ENCODE measurements around the gene OSBP.
"Not testable (repeated sequence)": the region's sequence is repeated elsewhere in the genome, so short reads cannot be mapped to it uniquely, and the experiment has no call there.

OSBP gene

GRCh38 chr11:59615637-59616395 is at the start of gene OSBP:
Gene OSBP (minus strand): TSS chr11:59615774. CDS start chr11:59615664, 110 bp downstream.
- DNase-seq = peak; percentile 100

GRCh38 chr11:59660621-59661020 is 45.0 kb upstream of the OSBP start:
- DNase-seq = no peak

- no peak for DNase-seq
Measured at GRCh38 chr11:59659981-59660380, 44.4 kb upstream of the OSBP start.

- DNase-seq = no peak
Measured at GRCh38 chr11:59658036-59658435, 42.5 kb upstream of the OSBP start.

GRCh38 chr11:59654893-59655292 is 39.3 kb upstream of the OSBP start:
- no peak for DNase-seq

- DNase-seq = no peak
Measured at GRCh38 chr11:59647245-59647980, 31.8 kb upstream of the OSBP start.

- DNase-seq = no peak
Measured at GRCh38 chr11:59644528-59644927, 29.0 kb upstream of the OSBP start.

GRCh38 chr11:59643390-59643789 is 27.8 kb upstream of the OSBP start:
- DNase-seq = no peak

- no peak for DNase-seq
Measured at GRCh38 chr11:59641156-59641555, 25.6 kb upstream of the OSBP start.

- no peak for DNase-seq
Measured at GRCh38 chr11:59630493-59630892, 14.9 kb upstream of the OSBP start.

GRCh38 chr11:59629996-59630395 is 14.4 kb upstream of the OSBP start:
- no peak for DNase-seq

- DNase-seq = not testable (repeated sequence)
Measured at GRCh38 chr11:59626969-59627368, 11.4 kb upstream of the OSBP start.

GRCh38 chr11:59625703-59626102 is 10.1 kb upstream of the OSBP start:
- no peak for DNase-seq

- DNase-seq = no peak
Measured at GRCh38 chr11:59617876-59618275, 2.3 kb upstream of the OSBP start.

- DNase-seq = no peak
Measured at GRCh38 chr11:59616396-59616982, 915 bp upstream of the OSBP start.

- no peak for DNase-seq
Measured at GRCh38 chr11:59615120-59615636, 396 bp downstream of the OSBP start.

- no peak for DNase-seq
Measured at GRCh38 chr11:59614277-59615119, 1.1 kb downstream of the OSBP start.

- DNase-seq = peak; percentile 23
Measured at GRCh38 chr11:59611570-59612565, 3.7 kb downstream of the OSBP start.

- DNase-seq = no peak
Measured at GRCh38 chr11:59610289-59610688, 5.3 kb downstream of the OSBP start.

- no peak for DNase-seq
Measured at GRCh38 chr11:59607703-59608454, 7.7 kb downstream of the OSBP start.

GRCh38 chr11:59602432-59602831 is 13.1 kb downstream of the OSBP start:
- no peak for DNase-seq
